ENCODE measurements around the gene NSD2.

NSD2 gene

DNA sequence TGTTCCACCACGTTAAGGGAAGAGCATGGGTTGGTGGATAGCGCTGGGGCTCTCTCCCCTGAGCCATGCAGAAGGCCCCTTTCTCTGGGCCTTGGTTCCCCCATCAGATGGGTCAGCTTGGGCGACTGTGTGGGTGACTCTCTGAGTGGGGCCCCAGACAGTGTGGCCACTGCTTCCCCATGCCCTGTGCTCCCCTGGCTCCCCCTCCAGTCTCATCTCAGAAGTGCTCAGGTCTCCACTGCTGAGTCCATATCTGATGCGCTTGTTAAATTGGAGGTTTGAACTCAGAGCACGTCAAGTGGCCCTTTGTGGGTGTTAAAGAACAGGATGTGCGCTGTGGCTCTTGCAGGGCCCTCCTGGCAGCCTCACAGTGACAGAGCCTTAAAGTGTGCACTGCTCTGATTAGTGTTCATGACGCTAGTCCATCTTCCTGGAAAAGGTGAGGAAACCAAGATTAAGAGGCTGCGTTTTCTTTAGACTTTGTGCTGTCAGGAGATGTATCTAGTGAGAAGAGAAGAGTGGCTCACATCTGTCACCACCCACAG lies 77.8 kb downstream of the NSD2 start:
- Histone ChIP-seq H3K27ac (ENCODE audit: low read depth, low read length) (no peak overlapping the region), H3K4me1 (ENCODE audit: control insufficient read depth, insufficient read depth, low read length) (no peaks in the 10 kb centered on the region), H3K27me3 (ENCODE audit: control insufficient read depth, insufficient read depth, low read length) (no peaks in the 10 kb centered on the region), H3K36me3 (ENCODE audit: control insufficient read depth, insufficient read depth, low read length) (peaks cover 15% of the 10 kb centered on the region), H3K9ac (ENCODE audit: low read length) (no peak overlapping the region), H3K4me3 (ENCODE audit: low read length) (no peak overlapping the region)

GRCh38 chr4:1950369-1950768 lies 79.2 kb downstream of the NSD2 start:
- Histone ChIP-seq H3K9ac (ENCODE audit: low read length) (no peak overlapping the region), H3K36me3 (ENCODE audit: control insufficient read depth, insufficient read depth, low read length) (peaks cover 15% of the 10 kb centered on the region), H3K4me1 (ENCODE audit: control insufficient read depth, insufficient read depth, low read length) (no peaks in the 10 kb centered on the region), H3K27ac (ENCODE audit: low read depth, low read length) (no peak overlapping the region), H3K4me3 (ENCODE audit: low read length) (no peak overlapping the region), H3K27me3 (ENCODE audit: control insufficient read depth, insufficient read depth, low read length) (no peaks in the 10 kb centered on the region)

- Histone ChIP-seq H3K9ac (ENCODE audit: low read length) (no peak overlapping the region), H3K27ac (ENCODE audit: low read depth, low read length) (no peak overlapping the region), H3K36me3 (ENCODE audit: control insufficient read depth, insufficient read depth, low read length) (peaks cover 10% of the 10 kb centered on the region), H3K4me1 (ENCODE audit: control insufficient read depth, insufficient read depth, low read length) (no peaks in the 10 kb centered on the region), H3K4me3 (ENCODE audit: low read length) (no peak overlapping the region), H3K27me3 (ENCODE audit: control insufficient read depth, insufficient read depth, low read length) (no peaks in the 10 kb centered on the region)
Measured at GRCh38 chr4:1952058-1952700, 81.0 kb downstream of the NSD2 start.

DNA sequence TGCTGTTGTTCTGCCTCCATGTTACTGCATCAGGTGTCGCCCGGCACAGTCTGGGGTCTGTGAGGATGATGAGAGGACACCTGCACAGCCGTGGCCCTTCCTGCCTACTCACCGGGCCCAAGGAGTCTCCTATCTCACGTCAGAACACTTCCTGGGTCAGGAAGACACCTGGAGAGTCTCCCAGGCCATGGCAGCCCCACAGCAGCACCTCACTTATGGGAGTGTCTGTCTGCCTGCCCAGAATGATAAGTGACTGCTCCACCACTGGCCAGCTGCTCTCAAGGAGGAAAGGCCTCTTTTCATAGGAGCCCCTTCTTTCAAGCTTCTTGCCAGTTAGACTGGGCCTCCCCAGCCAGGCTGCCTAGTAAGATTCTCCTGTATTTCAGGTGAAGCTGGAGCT lies 81.5 kb downstream of the NSD2 start:
- no peak overlapping the region for H3K27ac ChIP-seq (ENCODE audit: low read depth, low read length)
- no peaks in the 10 kb centered on the region for H3K4me1 ChIP-seq (ENCODE audit: control insufficient read depth, insufficient read depth, low read length)
- H3K4me3 ChIP-seq (ENCODE audit: low read length) = no peak overlapping the region
- H3K9ac ChIP-seq (ENCODE audit: low read length) = no peak overlapping the region
- peaks cover 9% of the 10 kb centered on the region for H3K36me3 ChIP-seq (ENCODE audit: control insufficient read depth, insufficient read depth, low read length)
- no peaks in the 10 kb centered on the region for H3K27me3 ChIP-seq (ENCODE audit: control insufficient read depth, insufficient read depth, low read length)

DNA sequence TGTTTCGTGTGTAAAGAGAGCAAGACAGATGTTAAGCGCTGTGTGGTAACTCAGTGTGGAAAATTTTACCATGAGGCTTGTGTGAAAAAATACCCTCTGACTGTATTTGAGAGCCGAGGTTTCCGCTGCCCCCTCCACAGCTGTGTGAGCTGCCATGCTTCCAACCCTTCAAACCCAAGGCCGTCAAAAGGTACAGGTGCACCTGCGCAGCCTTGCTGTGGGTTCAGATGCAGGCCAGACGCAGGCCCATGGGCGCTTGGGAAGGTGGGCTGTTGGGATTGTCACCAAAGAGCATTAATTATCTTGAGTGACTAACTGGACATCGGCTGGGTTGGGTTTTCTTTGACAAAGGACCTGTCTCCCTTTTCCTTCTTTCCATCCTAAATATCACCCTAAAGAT lies 82.1 kb downstream of the NSD2 start:
- Histone ChIP-seq H3K36me3 (ENCODE audit: control insufficient read depth, insufficient read depth, low read length) (peaks cover 10% of the 10 kb centered on the region), H3K9ac (ENCODE audit: low read length) (no peak overlapping the region), H3K27ac (ENCODE audit: low read depth, low read length) (no peak overlapping the region), H3K4me1 (ENCODE audit: control insufficient read depth, insufficient read depth, low read length) (no peaks in the 10 kb centered on the region), H3K4me3 (ENCODE audit: low read length) (no peak overlapping the region), H3K27me3 (ENCODE audit: control insufficient read depth, insufficient read depth, low read length) (no peaks in the 10 kb centered on the region)

- Histone ChIP-seq H3K4me1 (ENCODE audit: control insufficient read depth, insufficient read depth, low read length) (no peaks in the 10 kb centered on the region), H3K4me3 (ENCODE audit: low read length) (no peak overlapping the region), H3K27me3 (ENCODE audit: control insufficient read depth, insufficient read depth, low read length) (no peaks in the 10 kb centered on the region), H3K9ac (ENCODE audit: low read length) (no peak overlapping the region), H3K36me3 (ENCODE audit: control insufficient read depth, insufficient read depth, low read length) (peaks cover 22% of the 10 kb centered on the region), H3K27ac (ENCODE audit: low read depth, low read length) (no peak overlapping the region)
Measured at GRCh38 chr4:1956631-1957030, 85.4 kb downstream of the NSD2 start.

DNA sequence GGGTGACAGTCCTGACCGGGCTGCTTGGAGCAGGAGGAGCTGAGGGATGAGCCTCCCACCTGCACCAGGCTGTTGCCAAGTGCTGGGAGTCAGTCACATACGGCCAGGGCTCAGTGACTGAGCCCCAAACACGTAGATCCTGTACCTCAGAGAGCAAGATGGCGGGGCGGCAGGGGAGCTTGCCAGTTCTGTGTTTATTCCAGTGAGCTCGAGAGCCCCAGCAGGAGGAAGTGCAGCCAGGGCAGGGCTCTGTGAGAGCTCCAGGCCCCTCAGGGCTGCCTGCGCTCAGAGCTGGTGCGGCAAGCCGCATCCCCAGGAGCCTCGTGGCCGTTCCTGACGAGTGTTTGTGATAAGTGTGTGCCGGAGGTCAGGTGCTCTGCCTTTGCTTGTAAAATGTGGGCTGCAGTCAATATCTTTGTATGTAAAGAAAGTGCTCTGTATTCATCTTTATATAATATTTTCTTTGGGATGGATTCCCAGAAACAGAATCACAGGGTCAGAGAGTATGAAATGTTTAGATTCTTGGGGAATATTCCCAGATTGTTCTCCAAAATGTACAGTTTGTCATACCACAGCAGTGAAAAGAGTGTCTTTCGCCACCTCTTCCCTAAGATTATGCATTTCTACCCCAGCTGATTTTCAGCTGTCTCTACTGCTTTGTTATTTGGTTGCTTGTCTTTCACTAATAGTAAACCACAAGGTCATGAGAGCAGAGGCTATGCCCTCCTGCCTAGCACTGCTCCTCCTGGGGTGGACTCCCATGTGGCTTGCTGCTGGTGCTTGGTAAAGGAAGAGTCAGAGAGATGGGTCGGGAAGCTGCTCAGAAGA lies 87.3 kb downstream of the NSD2 start:
- Histone ChIP-seq H3K4me3 (ENCODE audit: low read length) (no peak overlapping the region), H3K9ac (ENCODE audit: low read length) (no peak overlapping the region), H3K4me1 (ENCODE audit: control insufficient read depth, insufficient read depth, low read length) (no peaks in the 10 kb centered on the region), H3K36me3 (ENCODE audit: control insufficient read depth, insufficient read depth, low read length) (peaks cover 21% of the 10 kb centered on the region), H3K27me3 (ENCODE audit: control insufficient read depth, insufficient read depth, low read length) (no peaks in the 10 kb centered on the region), H3K27ac (ENCODE audit: low read depth, low read length) (no peak overlapping the region)

- Histone ChIP-seq H3K4me1 (ENCODE audit: control insufficient read depth, insufficient read depth, low read length) (no peaks in the 10 kb centered on the region), H3K9ac (ENCODE audit: low read length) (no peak overlapping the region), H3K36me3 (ENCODE audit: control insufficient read depth, insufficient read depth, low read length) (peaks cover 21% of the 10 kb centered on the region), H3K27ac (ENCODE audit: low read depth, low read length) (no peak overlapping the region), H3K27me3 (ENCODE audit: control insufficient read depth, insufficient read depth, low read length) (no peaks in the 10 kb centered on the region), H3K4me3 (ENCODE audit: low read length) (no peak overlapping the region)
Measured at GRCh38 chr4:1959104-1959384, 87.9 kb downstream of the NSD2 start.

DNA sequence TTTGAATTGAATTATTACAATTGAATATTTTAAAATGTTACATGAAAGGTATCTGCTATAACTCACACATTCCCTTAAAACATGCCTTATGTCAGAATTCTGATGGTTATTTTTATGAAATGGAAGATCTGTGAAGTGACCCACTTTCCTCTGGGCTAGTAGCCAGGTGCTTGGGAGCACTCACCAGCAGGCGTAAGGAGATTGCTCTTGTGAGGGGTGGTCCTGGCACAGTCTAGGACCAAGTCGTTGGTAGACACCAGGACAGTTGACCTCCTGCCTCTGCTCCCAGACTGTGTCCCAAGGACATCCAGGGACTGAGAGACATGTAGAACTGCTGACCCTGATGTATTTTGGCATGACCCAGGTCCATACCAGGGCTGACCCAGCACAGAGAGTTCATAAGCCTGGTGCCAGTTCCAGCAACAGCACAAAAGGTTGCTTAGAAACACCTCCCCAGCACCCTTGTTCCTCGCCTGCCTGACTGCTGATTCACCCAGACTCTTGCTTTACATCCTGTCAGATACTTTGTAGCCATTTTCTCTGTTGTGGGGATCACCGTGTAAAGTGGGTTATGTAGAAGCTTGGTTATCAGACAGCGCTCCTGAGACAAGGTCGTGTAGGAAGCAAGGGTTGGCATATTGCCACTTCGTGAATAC lies 89.1 kb downstream of the NSD2 start:
- peaks cover 21% of the 10 kb centered on the region for H3K36me3 ChIP-seq (ENCODE audit: control insufficient read depth, insufficient read depth, low read length)

DNA sequence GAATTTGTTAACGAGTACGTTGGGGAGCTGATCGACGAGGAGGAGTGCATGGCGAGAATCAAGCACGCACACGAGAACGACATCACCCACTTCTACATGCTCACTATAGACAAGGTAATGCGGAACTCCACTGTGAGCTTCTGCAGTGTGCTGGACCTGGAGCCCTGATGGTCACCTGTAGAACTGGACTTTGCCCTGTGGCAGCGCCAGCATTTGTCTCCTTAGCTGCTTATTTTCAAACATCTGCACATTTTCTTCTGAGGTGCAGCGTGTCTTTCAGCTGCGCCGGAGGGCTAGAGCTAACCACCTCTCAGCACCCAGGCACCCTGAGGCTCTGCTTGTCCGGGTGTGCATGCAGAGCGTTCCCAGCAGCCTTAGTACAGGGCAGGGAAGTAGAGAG lies 89.8 kb downstream of the NSD2 start:
- Histone ChIP-seq H3K27me3 (ENCODE audit: control insufficient read depth, insufficient read depth, low read length) (no peaks in the 10 kb centered on the region), H3K4me1 (ENCODE audit: control insufficient read depth, insufficient read depth, low read length) (no peaks in the 10 kb centered on the region), H3K9ac (ENCODE audit: low read length) (no peak overlapping the region), H3K4me3 (ENCODE audit: low read length) (no peak overlapping the region), H3K27ac (ENCODE audit: low read depth, low read length) (no peak overlapping the region), H3K36me3 (ENCODE audit: control insufficient read depth, insufficient read depth, low read length) (peaks cover 21% of the 10 kb centered on the region)

More for the DNA sequence above, 89.1 kb downstream of the NSD2 start:
- Histone ChIP-seq H3K9ac (ENCODE audit: low read length) (no peak overlapping the region), H3K27ac (ENCODE audit: low read depth, low read length) (no peak overlapping the region), H3K27me3 (ENCODE audit: control insufficient read depth, insufficient read depth, low read length) (no peaks in the 10 kb centered on the region), H3K4me3 (ENCODE audit: low read length) (no peak overlapping the region), H3K4me1 (ENCODE audit: control insufficient read depth, insufficient read depth, low read length) (no peaks in the 10 kb centered on the region)

DNA sequence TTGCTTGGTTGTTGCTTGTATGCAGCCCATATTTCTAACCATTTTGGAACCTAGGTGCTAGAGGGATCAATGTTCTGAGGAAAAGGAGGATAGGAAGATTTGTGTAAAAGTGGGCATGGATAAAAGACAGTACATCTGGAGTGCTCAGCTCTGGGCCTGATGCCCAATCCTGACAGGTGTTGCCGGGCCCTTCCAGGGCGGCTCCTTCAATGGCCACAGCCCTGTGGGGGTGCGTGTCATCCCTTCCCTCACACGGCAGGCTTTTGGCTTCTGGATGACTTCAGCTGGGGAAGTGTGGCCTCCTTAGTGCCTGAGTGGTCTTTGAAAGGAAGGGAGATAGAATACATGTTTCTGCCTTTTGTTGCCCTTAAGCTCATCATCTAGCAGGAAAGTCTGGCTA lies 90.4 kb downstream of the NSD2 start:
- H3K9ac ChIP-seq (ENCODE audit: low read length) = no peak overlapping the region
- H3K4me1 ChIP-seq (ENCODE audit: control insufficient read depth, insufficient read depth, low read length) = no peaks in the 10 kb centered on the region
- H3K27me3 ChIP-seq (ENCODE audit: control insufficient read depth, insufficient read depth, low read length) = no peaks in the 10 kb centered on the region
- H3K4me3 ChIP-seq (ENCODE audit: low read length) = no peak overlapping the region
- peaks cover 21% of the 10 kb centered on the region for H3K36me3 ChIP-seq (ENCODE audit: control insufficient read depth, insufficient read depth, low read length)
- no peak overlapping the region for H3K27ac ChIP-seq (ENCODE audit: low read depth, low read length)

DNA sequence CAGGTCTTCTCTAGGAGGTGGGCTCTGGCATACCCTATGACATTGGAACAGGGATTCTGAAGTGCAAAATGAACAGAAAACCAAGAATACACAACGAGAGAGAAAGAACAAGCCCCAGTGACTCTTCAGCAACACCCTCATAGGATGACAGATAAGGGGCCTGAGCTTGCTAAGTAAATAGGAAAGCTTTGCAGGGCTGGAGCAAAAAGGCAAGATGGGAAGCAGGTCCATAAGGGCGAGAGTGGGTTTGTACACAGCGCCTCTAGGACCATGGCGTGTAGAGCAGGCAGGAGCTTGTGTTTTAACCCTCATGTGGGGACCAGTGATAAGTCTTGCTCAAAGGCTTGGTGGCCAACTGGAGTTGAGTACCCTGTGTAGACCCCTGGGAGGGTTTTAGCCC lies 91.8 kb downstream of the NSD2 start:
- Histone ChIP-seq H3K36me3 (ENCODE audit: control insufficient read depth, insufficient read depth, low read length) (peaks cover 21% of the 10 kb centered on the region), H3K4me3 (ENCODE audit: low read length) (no peak overlapping the region)

More for the DNA sequence above, 91.8 kb downstream of the NSD2 start:
- H3K27me3 ChIP-seq (ENCODE audit: control insufficient read depth, insufficient read depth, low read length) = no peaks in the 10 kb centered on the region
- no peak overlapping the region for H3K27ac ChIP-seq (ENCODE audit: low read depth, low read length)
- H3K9ac ChIP-seq (ENCODE audit: low read length) = no peak overlapping the region
- no peaks in the 10 kb centered on the region for H3K4me1 ChIP-seq (ENCODE audit: control insufficient read depth, insufficient read depth, low read length)

Data from rectal smooth muscle tissue (tissue), 1 donor.